NCI-H1048 (cell line): ENCODE data around the gene ATCAY.
"Not testable (repeated sequence)": the region's sequence is repeated elsewhere in the genome, so short reads cannot be mapped to it uniquely, and the experiment has no call there.

ENCODE experiments used
- DNase-seq: peaks from one replicate; lab custom pipeline; 2025; lab: John Stamatoyannopoulos, UW

The ATCAY gene

DNA sequence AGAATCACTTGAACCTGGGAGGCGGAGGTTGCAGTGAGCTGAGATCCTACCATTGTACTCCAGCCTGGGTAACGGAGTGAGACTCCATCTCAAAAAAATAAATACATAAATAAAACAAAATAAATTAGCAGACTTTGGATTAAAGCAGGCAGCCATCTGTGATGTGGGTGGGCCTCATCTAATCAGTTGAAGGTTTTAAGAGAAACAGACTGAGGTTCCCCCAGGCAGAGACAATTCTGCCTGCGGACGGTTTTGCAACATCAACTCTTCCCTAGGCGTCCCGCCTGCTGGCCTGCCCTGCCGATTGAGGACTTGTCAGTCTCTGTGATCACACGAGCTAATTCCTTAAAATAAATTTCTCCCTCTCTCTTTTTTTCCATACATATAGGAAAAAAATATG is 23.7 kb downstream of the ATCAY start:
- DNase-seq = no peak

DNA sequence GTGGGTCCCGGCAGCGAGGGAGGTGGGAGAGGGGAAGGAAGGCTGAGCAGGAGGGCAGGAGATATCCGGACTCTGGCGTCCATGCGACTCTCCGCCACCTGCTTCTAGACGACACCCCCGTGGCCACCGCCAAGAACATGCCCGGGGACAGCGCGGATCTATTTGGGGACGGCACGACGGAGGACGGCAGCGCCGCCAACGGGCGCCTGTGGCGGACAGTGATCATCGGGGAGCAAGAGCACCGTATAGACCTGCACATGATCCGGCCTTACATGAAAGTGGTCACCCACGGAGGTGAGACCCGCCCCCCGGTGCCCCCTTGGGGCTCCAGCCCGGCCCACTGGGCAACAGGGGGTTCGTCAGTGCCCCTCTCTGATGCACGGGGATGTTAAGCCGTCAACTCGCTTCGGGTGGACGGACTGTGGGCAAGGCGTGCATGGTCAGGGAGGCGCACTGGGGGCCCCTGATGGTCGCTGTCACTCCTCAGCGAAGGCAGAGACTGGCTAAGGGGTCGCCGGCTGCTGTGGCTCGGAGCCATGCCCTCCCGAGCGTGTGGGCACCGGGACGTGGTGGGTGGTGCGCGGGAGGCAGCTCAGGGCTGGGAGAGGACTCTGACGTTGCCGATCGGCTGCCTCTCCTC is 27.3 kb downstream of the ATCAY start:
- DNase-seq = no peak

DNA sequence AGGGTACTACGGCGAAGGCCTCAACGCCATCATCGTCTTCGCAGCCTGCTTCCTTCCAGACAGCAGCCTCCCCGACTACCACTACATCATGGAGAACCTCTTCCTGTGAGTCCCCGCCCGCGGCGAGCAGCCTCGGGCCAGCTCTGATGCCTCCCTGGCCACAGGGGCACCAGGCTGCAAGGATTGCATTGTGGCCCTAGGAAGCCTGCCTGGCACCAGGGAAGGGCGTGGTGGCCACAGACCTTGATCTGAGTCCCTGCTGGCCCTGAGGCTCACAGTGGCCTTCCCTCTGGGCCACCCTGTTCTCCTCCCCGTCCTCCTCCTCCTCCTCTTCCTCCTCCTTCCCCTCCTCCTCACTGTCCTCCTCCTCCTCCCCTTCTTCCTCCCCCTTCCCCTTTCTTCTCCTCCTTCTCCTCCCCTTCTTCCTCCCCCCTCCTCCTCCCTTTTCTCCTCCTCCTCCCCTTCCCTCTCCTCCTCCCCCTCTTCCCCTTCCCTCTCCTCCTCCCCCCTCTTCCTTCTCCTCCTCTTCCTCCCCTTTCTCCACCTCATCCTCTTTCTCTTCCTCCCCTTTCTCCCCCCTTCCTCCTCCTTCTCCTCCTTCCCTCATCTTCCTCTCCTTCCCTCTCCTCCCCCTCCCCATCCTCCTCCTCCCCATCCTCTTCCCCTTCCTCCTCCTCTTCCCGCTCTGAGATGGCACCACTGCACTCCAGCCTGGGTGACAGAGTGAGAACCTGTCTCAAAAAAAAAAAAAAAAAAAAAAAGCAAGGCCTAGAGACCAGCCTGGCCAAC is 28.0 kb downstream of the ATCAY start:
- no peak for DNase-seq

DNA sequence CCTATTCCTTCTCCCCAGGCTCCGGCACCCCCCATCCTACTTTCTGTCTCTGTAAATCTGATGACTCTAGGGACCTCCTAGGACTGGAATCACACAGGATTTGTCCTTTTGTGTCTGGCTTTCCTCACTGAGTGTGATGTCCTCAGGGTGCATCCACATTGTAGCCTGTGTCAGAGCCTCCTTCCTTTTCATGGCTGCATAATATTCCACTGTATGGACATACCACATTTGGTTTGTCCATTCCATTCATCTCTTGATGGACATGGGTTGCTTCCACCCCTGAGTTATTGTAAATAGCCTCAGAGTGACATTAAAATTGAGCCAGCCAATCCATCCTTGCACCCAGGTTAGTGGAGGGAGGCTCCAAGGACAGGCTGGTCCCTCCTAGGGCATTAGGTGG is 29.6 kb downstream of the ATCAY start:
- no peak for DNase-seq

DNA sequence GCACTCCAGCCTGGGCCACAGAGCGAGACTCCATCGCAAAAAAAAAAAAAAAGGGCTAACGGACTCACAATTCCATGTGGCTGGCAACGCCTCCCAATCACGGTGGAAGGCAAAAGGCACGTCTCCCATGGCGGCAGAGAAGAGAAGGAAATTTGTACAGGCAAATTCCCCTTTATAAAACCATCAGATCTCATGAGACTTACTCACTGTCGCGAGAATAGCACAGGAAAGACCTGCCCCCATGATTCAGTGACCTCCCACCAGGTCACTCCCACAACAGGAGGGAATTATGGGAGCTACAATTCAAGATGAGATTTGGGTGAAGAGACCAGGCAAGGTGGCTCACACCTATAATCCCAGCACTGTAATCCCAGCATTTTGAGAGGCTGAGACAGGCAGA is 33.7 kb downstream of the ATCAY start:
- no peak for DNase-seq

DNA sequence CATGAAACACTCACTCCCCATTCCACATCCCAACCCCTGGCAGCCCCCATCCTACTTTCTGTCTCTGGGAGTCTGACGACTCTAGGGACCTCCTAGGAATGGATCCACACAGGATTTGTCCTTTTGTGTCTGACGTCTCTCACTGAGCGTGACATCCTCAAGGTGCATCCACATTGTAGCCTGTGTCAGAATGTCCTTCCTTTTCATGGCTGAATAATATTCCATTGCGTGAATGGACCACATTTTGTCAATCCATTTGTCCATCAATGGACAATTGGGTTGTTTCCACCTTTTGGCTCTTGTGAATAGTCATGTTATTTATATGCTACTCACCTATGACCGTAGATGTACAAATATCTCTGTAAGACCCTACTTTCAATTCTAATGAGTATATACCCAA is 35.5 kb downstream of the ATCAY start:
- DNase-seq = no peak

DNA sequence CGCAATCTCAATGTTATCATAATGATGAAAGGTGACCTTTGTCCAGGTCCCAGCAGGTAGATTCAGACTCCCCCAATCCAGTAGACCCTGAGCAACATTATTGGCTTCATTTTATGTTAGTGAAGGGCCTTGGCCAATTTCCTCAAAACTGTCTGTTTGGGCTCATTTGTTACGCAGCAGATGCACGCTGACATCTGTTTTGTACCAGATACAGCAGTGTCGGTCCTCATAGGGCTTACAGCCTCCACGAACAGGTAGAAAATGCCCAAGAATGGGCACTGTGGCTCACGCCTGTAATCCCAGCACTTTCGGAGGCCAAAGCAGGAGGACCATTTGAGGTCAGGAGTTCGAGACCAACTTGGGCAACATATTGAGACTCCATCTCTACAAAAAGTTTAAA is 39.3 kb downstream of the ATCAY start:
- DNase-seq = no peak

DNA sequence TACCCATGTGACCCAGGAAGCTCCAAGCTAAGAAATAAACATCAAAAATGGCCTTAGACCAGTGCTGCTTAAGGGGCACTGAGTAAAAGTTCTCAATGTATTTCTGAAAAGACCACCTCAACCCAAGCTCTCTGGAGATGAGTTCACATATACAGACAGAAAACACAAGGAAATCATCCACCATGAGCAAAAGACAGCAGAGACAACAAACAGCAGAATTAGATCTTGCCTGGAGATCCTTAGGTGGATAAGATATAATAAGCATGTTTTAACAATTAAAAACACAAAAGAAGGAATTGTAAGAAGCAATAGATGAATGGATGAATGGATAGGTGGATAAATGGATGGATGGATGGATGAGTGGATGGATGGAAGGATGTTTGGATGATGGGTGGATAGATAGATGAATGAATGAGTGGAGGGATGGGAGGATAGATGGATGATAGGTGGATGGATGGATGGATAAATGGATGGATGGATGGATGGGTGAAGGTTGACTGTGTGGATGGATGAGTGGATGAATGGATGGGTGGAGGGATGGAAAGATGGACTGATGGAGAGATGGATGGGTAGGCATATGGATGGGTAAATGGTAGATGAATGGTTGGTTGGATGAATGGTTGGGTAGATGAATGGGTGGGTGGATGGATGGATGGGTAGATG is 42.7 kb downstream of the ATCAY start:
- DNase-seq = no peak

DNA sequence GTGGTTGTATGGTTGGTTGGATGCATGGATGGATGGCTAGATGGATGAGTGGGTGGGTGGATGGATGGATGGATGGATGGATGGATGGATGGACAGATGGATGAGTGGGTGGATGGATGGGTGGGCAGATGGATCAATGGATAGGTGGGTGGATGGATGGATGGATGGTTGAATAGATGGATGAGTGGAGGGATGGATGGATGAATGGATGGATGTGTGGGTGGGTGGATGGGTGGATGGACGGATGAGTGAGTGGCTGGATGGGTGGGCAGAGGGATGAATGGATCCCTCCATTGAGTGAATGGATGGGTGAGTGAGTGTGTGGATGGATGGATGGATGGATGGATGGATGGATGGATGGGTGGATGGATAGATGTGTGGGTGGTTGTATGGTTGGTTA is 43.4 kb downstream of the ATCAY start:
- DNase-seq = no peak

DNA sequence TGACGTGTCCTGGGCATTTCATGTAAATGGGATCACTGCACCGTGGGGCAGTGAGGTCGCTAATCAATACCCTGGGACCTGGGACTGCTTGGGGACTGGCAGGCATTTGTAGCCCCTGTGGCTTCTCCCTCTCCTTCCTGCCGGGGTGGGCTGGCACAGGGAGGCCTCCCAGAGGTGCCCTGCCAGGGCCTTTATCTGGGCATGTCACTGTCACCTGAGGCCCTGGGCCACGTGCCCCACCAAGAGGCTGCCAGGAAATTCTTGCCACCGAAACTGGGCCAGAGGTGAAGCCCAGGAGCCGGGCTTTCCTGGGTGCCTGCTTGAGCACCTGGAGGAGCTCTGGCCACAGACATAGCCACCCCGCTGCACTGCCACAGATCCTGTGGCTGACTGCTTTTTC is 50.6 kb downstream of the ATCAY start:
- DNase-seq = no peak

DNA sequence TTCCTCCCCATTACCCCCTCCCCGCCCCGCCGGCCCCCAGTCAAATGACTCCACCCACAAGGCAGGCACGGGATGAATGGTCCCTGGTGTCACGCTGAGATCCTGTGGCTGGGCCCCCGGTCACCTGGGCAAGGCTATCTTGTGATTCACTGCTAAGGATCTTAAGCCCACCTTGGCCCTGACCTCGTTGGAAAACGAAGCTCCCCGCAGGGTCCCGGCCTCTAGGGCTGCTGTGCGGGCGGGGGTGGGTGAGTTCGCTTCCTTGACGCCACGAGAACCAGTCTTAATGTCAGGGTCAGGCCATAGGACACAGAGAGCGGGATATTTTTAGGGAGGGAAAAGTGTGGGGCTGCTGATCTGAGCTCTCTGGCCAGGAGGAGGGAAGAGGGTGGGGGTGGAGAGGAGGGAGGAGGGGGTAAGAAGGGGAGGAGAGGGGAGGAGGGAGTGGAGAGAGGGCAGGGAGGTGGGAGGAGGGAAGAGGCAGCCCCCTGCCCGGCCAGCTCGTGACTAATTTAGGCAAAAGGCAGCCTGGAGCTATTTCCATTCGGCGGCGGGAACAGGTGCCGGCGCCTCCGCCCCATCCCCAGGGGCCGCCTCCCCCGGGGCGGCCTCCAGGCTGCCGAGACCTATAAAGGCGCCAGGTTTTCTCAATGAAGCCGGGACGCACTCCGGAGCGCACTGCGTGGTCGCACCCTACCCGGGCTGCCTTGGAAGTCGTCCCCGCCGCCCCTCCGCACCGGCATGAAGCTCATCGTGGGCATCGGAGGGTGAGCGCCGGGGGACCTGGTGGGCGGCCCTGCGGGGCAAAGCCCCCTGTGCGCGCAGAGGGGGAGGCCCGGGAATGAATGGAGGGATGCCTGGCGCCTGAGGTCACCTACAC is 52.7 kb downstream of the ATCAY start, which contains the start of gene NMRK2:
NMRK2 (plus strand) TSS at position 139 of the 880 bp plus-strand sequence; CDS start at position 742, 603 bp downstream.
- DNase-seq = no peak

DNA sequence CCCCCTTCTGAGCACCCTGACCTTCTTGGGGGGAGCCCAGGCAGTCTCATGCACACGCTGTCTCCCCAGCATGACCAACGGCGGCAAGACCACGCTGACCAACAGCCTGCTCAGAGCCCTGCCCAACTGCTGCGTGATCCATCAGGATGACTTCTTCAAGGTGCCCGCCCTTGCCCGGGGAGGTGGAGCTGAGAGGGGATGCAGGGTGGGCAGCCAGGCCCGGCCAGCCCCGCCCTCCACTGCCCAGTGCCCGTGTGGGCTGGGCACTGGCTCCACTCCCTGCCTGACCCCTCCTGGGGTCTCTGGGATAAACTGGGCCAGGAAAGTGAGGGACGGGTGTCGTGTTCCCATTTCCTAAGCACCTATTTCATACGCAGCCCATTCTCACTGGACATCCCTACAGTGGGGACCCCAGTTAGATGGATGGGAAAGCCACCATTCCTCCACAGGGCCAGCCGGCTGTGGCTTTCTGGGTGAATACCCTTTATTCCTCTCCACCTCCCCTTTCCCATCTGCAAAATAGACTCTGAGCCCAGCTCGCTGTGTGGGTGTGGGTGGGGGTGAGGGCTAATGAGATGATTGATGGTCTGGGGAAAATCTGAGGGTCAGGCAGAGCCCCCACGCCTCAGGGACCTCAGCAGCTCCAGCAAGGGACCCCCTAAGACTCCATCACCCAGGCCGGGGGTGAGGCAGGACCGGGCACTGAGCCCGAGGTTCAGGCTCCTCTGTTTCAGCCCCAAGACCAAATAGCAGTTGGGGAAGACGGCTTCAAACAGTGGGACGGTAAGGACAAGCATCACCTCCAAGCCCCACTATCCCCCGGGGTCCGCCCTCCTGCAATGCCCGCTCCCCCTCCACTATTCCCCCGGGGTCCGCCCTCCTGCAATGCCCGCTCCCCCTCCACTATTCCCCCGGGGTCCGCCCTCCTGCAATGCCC is 56.3 kb downstream of the ATCAY start:
- DNase-seq = no peak

DNA sequence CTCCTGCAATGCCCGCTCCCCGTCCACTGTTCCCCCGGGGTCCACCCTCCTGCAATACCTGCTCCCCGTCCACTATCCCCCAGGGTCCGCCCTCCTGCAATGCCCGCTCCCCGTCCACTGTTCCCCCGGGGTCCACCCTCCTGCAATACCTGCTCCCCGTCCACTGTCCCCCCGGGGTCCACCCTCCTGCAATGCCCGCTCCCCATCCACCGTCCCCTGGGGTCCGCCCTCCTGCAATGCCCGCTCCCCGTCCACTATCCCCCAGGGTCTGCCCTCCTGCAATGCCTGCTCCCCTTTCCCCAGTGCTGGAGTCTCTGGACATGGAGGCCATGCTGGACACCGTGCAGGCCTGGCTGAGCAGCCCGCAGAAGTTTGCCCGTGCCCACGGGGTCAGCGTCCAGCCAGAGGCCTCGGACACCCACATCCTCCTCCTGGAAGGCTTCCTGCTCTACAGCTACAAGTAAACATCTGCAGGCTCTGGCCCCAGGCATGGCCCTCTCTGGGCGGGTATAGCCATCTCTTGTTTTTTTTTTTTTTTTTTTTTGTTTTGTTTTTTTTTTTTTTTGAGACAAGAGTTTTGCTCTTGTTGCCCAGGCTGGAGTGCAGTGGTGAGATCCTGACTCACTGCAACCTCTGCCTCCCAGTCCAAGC is 57.9 kb downstream of the ATCAY start:
- not testable (repeated sequence) for DNase-seq

DNA sequence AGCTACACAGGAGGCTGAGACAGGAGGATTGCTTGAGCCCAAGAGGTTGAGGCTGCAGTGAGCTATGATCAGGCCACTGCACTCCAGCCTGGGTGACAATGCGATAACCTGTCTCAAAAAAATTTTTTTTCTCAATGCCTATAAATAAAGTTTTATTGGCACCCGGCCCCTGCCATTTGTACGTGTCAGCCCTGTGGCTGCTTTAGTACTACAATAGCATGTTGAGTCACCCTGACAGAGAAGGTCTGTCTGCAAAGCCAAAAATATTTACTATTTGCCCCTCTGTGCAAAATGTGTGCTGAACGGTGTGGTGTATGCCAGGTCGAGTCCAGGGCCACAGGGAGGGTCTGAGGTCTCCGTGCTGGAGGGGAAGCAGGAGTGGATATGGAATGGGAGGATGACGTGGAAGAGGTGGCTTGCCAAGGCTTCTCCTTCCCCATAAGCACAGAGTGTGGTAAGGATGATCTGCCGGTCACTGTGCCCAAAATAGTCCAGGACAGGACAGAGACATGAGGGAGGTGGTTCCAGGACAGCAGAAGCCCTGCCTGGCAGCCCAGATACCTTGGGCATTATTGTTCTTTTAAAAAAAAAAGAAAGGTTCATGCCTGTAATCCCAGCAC is 62.4 kb downstream of the ATCAY start:
- no peak for DNase-seq

DNA sequence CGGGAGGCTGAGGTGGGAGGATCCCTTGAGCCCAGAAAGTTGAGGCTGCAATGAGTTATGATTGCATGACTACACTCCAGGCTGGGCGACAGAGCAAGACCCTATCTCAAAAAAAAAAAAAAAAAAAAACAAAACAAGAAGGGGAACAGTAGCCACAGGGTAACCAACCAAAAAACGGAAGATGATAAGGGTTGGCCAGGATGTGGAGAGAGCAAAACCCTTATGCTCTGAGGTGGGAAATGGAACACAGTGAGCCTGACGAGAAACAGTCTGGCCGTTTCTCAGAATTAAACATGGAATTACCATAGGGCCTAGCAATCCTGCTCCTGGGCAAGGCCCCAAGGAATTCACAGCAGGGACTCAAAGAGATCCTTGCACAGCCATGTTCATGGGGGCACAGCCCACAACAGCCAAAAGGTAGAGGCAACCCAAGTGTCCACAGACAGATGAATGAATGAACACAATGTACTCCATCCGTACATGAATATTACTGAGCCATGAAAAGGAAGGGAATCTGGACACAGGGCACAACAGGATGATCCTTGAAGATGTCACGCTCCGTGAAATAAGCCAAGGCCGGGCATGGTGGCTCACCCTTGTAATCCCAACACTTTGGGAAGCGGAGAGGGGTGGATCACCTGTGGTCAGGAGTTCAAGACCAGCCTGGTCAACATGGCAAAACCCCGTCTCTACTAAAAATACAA is 63.7 kb downstream of the ATCAY start:
- DNase-seq = no peak

DNA sequence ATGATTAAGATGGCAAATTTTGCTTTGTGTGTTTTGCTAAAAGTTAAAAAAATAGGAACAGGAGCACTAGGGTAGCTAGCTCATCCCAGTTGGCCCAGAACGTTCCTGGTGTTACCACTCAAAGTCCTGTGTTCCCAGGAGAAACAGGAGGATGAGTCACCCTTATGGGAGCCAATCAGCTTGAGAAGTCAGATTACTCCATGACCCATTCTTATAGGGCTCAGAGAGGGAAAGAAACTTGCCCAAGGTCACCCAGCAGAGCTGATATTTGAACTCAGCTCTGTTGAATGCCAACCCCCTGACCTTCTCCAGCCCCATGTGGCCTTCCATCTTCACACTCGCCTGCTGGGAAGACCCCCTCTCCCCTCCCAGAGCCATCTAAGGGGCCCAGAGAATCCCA is 65.4 kb downstream of the ATCAY start:
- no peak for DNase-seq

DNA sequence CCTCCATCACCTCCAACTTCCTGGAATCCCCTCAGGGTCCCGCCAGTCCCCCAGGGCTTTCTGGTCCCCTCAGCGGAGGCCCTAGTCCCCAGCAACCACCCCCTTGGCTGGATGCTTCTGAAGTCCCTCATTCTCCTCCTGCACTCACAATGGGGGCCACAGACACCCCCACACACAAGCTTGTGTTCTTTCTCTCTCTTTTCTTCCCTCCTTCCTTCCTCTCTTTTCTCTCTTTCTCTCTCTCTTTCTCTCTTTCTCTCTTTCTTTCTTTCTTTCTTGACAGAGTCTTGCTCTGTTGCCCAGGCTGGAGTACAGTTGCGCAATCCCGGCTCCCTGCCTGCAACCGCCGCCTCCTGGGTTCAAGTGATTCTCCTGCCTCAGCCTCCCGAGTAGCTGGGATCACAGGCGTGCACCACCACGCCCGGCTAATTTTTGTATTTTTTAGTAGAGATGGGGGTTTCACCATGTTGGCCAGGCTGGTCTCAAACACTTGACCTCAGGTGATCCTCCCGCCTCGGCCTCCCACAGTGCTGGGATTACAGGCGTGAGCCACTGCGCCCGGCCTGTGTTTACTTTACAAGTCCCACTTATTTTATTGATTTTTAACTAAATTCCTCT is 66.9 kb downstream of the ATCAY start:
- not testable (repeated sequence) for DNase-seq

DNA sequence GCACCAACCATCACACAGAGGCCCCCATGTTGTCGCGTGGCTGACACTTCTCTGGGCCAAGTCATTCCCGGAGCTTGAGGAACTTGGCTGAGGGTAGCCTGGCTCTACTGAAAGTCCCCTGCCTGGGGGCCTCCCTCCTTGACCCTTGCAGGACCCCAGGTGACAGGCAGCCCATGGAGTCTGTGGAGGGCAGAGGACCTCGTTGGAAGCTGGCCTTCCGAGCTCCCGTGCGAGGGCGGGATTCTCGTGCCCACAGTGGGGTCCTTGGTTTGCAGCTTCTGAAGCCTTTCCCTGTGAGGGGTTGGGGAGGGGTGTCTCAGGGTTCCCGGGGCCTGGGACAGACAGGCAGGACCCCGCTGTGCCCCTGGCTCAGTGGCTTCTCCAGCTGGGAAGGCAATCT is 68.8 kb downstream of the ATCAY start:
- DNase-seq = no peak
